Mucosa of gallbladder (tissue), 1 donor: Measurements from ENCODE around the gene CGB5. TPM values are rescaled to one million over a fixed set of nuclear protein-coding genes. Genes with fewer than 3 reads are reported as not detected.
"Not testable (repeated sequence)": the region's sequence is repeated elsewhere in the genome, so short reads cannot be mapped to it uniquely, and the experiment has no call there.

Experiments used
- DNase-seq: peaks from one replicate; pipeline ENCODE4 v3.0.0-alpha.2; 2020; ENCODE audit warnings: low spot score
- total RNA-seq: library from RNA; stranded (reverse); gene quantifications from one replicate; pipeline ENCODE4 v1.2.1, GENCODE V29; 2021
- donor health status: DM: no; HTN: no; CAD: no.

CGB5 gene
- not detected for total RNA-seq

- DNase-seq: not testable (repeated sequence)
Measured at GRCh38 chr19:49043548-49043947, at the start of gene CGB5. Gene CGB5, plus strand, starts transcription at chr19:49043848. Its CDS starts 362 bp downstream, at chr19:49044210.

GRCh38 chr19:48994035-48994386 is 49.6 kb upstream of the CGB5 start:
- DNase-seq: no peak

GRCh38 chr19:48997972-48998371 is 45.7 kb upstream of the CGB5 start:
- no peak for DNase-seq

GRCh38 chr19:48999481-49000325 is 43.9 kb upstream of the CGB5 start:
- DNase-seq: no peak

GRCh38 chr19:49004133-49004532 is 39.5 kb upstream of the CGB5 start:
- DNase-seq: no peak

GRCh38 chr19:49004964-49005614 is 38.6 kb upstream of the CGB5 start:
- DNase-seq: no peak

- no peak for DNase-seq
Measured at GRCh38 chr19:49006905-49007304, 36.7 kb upstream of the CGB5 start.

GRCh38 chr19:49009828-49010227 is 33.8 kb upstream of the CGB5 start:
- DNase-seq: no peak

GRCh38 chr19:49010453-49010852 is 33.2 kb upstream of the CGB5 start:
- no peak for DNase-seq

GRCh38 chr19:49011194-49011593 is 32.5 kb upstream of the CGB5 start:
- DNase-seq: no peak

- DNase-seq: no peak
Measured at GRCh38 chr19:49014123-49014869, 29.4 kb upstream of the CGB5 start.

GRCh38 chr19:49014870-49015255 is 28.8 kb upstream of the CGB5 start:
- DNase-seq: no peak

- DNase-seq: no peak
Measured at GRCh38 chr19:49016067-49016839, 27.4 kb upstream of the CGB5 start.

GRCh38 chr19:49017041-49017665 is 26.5 kb upstream of the CGB5 start, which contains the start of gene LHB:
Gene LHB, minus strand, starts transcription at chr19:49017091. Its CDS starts 10 bp downstream, at chr19:49017081.
- no peak for DNase-seq

GRCh38 chr19:49017666-49018351 is 25.8 kb upstream of the CGB5 start:
- no peak for DNase-seq

GRCh38 chr19:49018388-49019241 is 25.0 kb upstream of the CGB5 start:
- DNase-seq: not testable (repeated sequence)

- DNase-seq: peak; percentile 73
Measured at GRCh38 chr19:49019242-49019932, 24.3 kb upstream of the CGB5 start.

GRCh38 chr19:49020342-49020741 is 23.3 kb upstream of the CGB5 start:
- no peak for DNase-seq
